CD14-positive monocyte (primary cell): ENCODE measurements around the gene USP46. TPM values are rescaled to one million over a fixed set of nuclear protein-coding genes. Genes with fewer than 3 reads are reported as not detected.

Experiments
- DNase-seq, 3 donors: peaks; one replicate each; pipeline ENCODE4 v3.0.0-alpha.2; 2011 to 2022
- H2AFZ ChIP-seq: 2 replicates; pipeline ENCODE4 v1.6.0; 2012; ENCODE audit warnings: mild to moderate bottlenecking, low read depth, low read length, inconsistent platforms; ENCODE audit not compliant: insufficient read depth, poor library complexity, severe bottlenecking
- H3K27ac ChIP-seq, 2 donors: 1 replicate in 1 of 2; 2 replicates in 1 of 2; pipeline ENCODE4 v1.5.1; 2012 to 2013; ENCODE audit warnings: low read length in 2 of 2, control low read depth in 1 of 2, inconsistent platforms in 1 of 2, low read depth in 1 of 2, mild to moderate bottlenecking in 1 of 2
- H3K27me3 ChIP-seq, 2 donors: one replicate each; pipeline versions ENCODE4 v1.6.0 to v1.6.1; 2011 to 2013; ENCODE audit warnings: low read length in 2 of 2; ENCODE audit not compliant: control insufficient read depth in 2 of 2, insufficient read depth in 2 of 2
- H3K36me3 ChIP-seq, 2 donors: replicated peaks in 1 of 2; 1 replicate in 1 of 2; 2 replicates in 1 of 2; pipeline versions ENCODE4 v1.5.1 to v1.6.1; 2012 to 2013; ENCODE audit warnings: low read length in 2 of 2, control low read depth in 1 of 2, inconsistent platforms in 1 of 2, mild to moderate bottlenecking in 1 of 2; ENCODE audit not compliant: insufficient read depth in 2 of 2, control insufficient read depth in 1 of 2
- H3K4me1 ChIP-seq, 2 donors: 1 replicate in 1 of 2; 2 replicates in 1 of 2; pipeline versions ENCODE4 v1.5.1 to v1.6.1; 2012 to 2013; ENCODE audit warnings: low read length in 2 of 2, control low read depth in 1 of 2, inconsistent platforms in 1 of 2, mild to moderate bottlenecking in 1 of 2, moderate library complexity in 1 of 2; ENCODE audit not compliant: insufficient read depth in 2 of 2, control insufficient read depth in 1 of 2
- H3K4me2 ChIP-seq: replicated peaks from 2 replicates; pipeline ENCODE3; 2012; ENCODE audit warnings: low read length, moderate library complexity, mild to moderate bottlenecking; ENCODE audit not compliant: poor library complexity, severe bottlenecking; ENCODE audit errors: extremely low read depth
- H3K4me3 ChIP-seq, 3 experiments: fragments of 200-600 bp in 1 of 3; sonication (generic) in 1 of 3; replicated peaks in 1 of 3; 1 replicate in 2 of 3; 2 replicates in 1 of 3; pipeline ENCODE4 v1.5.1; 2011 to 2013; ENCODE audit warnings: low read length in 3 of 3, mild to moderate bottlenecking in 3 of 3, control low read depth in 2 of 3, low read depth in 2 of 3, inconsistent platforms in 1 of 3, moderate library complexity in 1 of 3
- H3K79me2 ChIP-seq: 2 replicates; pipeline ENCODE4 v1.6.0; 2012; ENCODE audit warnings: mild to moderate bottlenecking, control low read depth, inconsistent platforms, low read length, moderate library complexity; ENCODE audit not compliant: insufficient read depth
- H3K9ac ChIP-seq: 2 replicates; pipeline ENCODE4 v1.6.0; 2017; ENCODE audit warnings: low read length, mild to moderate bottlenecking; ENCODE audit not compliant: insufficient read depth, poor library complexity, severe bottlenecking
- H3K9me3 ChIP-seq, 2 donors: replicated peaks in 1 of 2; 1 replicate in 1 of 2; 2 replicates in 1 of 2; pipeline versions ENCODE4 v1.5.1 to v1.6.1; 2012 to 2013; ENCODE audit warnings: low read length in 2 of 2, control low read depth in 1 of 2; ENCODE audit not compliant: control insufficient read depth in 1 of 2, insufficient read depth in 1 of 2
- H4K20me1 ChIP-seq: 2 replicates; pipeline ENCODE4 v1.6.0; 2012; ENCODE audit warnings: mild to moderate bottlenecking, low read length, control low read depth, moderate library complexity; ENCODE audit not compliant: insufficient read depth
- H3K27ac Mint-ChIP-seq, 7 donors: one replicate each; pipeline ENCODE4 v1.8.0; 2020; ENCODE audit warnings: mild to moderate bottlenecking in 7 of 7, mixed read lengths in 7 of 7, moderate library complexity in 6 of 7, inconsistent platforms in 2 of 7
- H3K27me3 Mint-ChIP-seq, 3 donors: one replicate each; pipeline ENCODE4 v1.8.0; 2021 to 2022; ENCODE audit warnings: low read depth in 3 of 3, mild to moderate bottlenecking in 3 of 3, mixed read lengths in 3 of 3, moderate library complexity in 3 of 3, inconsistent platforms in 1 of 3
- H3K36me3 Mint-ChIP-seq, 2 donors: one replicate each; pipeline ENCODE4 v1.8.0; 2020; ENCODE audit warnings: mixed read lengths in 2 of 2, inconsistent platforms in 1 of 2, mild to moderate bottlenecking in 1 of 2
- H3K4me1 Mint-ChIP-seq: one replicate; pipeline ENCODE4 v1.8.0; 2020; ENCODE audit warnings: mild to moderate bottlenecking, mixed read lengths
- H3K4me3 Mint-ChIP-seq, 2 donors: one replicate each; pipeline ENCODE4 v1.8.0; 2020; ENCODE audit warnings: mild to moderate bottlenecking in 2 of 2, mixed read lengths in 2 of 2, moderate library complexity in 1 of 2
- H3K9me3 Mint-ChIP-seq, 7 donors: one replicate each; pipeline ENCODE4 v1.8.0; 2020 to 2022; ENCODE audit warnings: mixed read lengths in 7 of 7, mild to moderate bottlenecking in 6 of 7, moderate library complexity in 6 of 7, inconsistent platforms in 2 of 7
- CTCF ChIP-seq: fragments of 200-600 bp; IDR thresholded peaks from one replicate; pipeline ENCODE4 v1.8.0; 2022; ENCODE audit warnings: antibody characterized with exemption, mild to moderate bottlenecking
- WGBS: methylation state at CpG from one replicate; pipeline ENCODE4 v1.1.5; 2013; ENCODE audit warnings: missing lambda C conversion rate; ENCODE audit not compliant: insufficient coverage; 5-methylcytosine and 5-hydroxymethylcytosine counted together
- intact Hi-C, 2 donors: fragments of 100-400 bp; cut with micrococcal nuclease; formaldehyde crosslinking; loops; one replicate each; pipeline versions ENCODE4 v1.15.0 to v1.15.1; 2023
- polyA plus RNA-seq, 3 donors: library from polyadenylated mRNA; depleted of rRNA in 1 of 3; unstranded in 2 of 3; stranded (reverse) in 1 of 3; fragments of 300-500 nt in 2 of 3; fragments of >200 nt in 1 of 3; fragmentation: Illumina TruSeq in 2 of 3; gene quantifications; 1 replicate in 2 of 3; 2 replicates in 1 of 3; pipeline ENCODE4 v1.2.3, GENCODE V29; 2012 to 2021

Gene USP46
- polyA plus RNA-seq, 3 donors: 2.3 to 3.9 (median 2.7) TPM

GRCh38 chr4:52664479-52664878, 5.4 kb upstream of the USP46 start:
- no peak for TF ChIP-seq CTCF
- no peaks in the 10 kb centered on the region for H3K79me2 ChIP-seq
- intact Hi-C loops: no loop called here

DNA sequence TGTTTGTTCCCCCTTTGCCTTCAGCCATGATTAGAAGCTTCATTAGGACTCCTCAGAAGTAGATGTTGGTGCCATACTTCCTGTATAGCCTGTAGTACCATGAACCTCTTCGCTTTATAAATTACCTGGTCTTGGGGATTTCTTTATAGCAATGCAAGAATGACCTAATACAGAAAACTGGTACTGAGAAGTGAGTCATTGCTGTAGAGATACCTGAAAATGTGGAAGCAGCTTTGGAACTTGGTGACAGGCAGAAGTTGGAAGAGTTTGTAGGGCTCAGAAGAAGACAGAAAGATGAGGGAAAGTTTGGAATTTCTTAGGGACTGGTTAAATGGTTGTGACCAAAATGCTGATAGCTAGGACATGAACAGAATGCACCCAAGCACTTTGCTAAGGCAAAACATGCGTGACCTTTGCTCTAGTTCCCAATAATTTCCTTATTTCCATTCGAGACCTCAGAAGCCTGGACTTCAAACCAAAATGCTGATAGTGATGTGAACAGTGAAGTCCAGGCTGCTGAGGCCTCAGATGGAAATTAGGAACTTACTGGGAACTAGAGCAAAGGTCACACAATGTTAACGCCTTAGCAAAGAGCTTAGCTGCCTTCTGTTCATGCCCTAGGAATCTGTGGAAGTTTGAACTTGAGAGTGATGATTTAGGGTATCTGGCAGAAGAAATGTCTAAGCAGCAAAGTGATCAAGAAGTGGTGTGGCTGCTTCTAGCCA, 3.0 kb upstream of the USP46 start:
- Mint-ChIP-seq H3K4me1 (peaks cover 26% of the 10 kb centered on the region), H3K9me3 (peaks cover 0 to 8% (median 2%) of the 10 kb centered on the region in 7 donors), H3K27me3 (peaks cover 7 to 18% (median 17%) of the 10 kb centered on the region in 3 donors), H3K27ac (no peak overlapping the region), H3K4me3 (no peak overlapping the region), H3K36me3 (peaks cover 0 to 14% of the 10 kb centered on the region in 2 donors)
- no peak overlapping the region for H2AFZ ChIP-seq
- peaks cover 2 to 4% of the 10 kb centered on the region in 2 donors for H3K27me3 ChIP-seq
- H3K79me2 ChIP-seq: peaks cover 4% of the 10 kb centered on the region
- H3K9ac ChIP-seq: no peak overlapping the region
- DNase-seq: no peak
- intact Hi-C loops: no loop called here
- WGBS: 95% methylated on average over 2 of the region's 4 CpGs
- H3K4me3 ChIP-seq: no peak overlapping the region
- TF ChIP-seq CTCF: no peak
- no peak overlapping the region for H3K4me2 ChIP-seq
- H3K9me3 ChIP-seq: no peaks in the 10 kb centered on the region
- no peaks in the 10 kb centered on the region for H3K36me3 ChIP-seq
- H3K4me1 ChIP-seq: peaks cover 11 to 18% of the 10 kb centered on the region in 2 donors
- no peaks in the 10 kb centered on the region for H4K20me1 ChIP-seq
- H3K27ac ChIP-seq: no peak overlapping the region

More at GRCh38 chr4:52664479-52664878, 5.4 kb upstream of the USP46 start:
- peaks cover 5 to 8% of the 10 kb centered on the region in 2 donors for H3K4me1 ChIP-seq
- H3K27ac ChIP-seq: no peak overlapping the region
- Mint-ChIP-seq H3K4me1 (peaks cover 14% of the 10 kb centered on the region), H3K27me3 (peaks cover 9 to 21% (median 11%) of the 10 kb centered on the region in 3 donors), H3K36me3 (peaks cover 0 to 14% of the 10 kb centered on the region in 2 donors), H3K27ac (no peak overlapping the region), H3K9me3 (peaks cover 0 to 8% (median 3%) of the 10 kb centered on the region in 7 donors), H3K4me3 (no peak overlapping the region)
- no peaks in the 10 kb centered on the region for H3K9me3 ChIP-seq
- DNase-seq: no peak
- H2AFZ ChIP-seq: no peak overlapping the region
- no peak overlapping the region for H3K4me2 ChIP-seq
- H3K36me3 ChIP-seq: no peaks in the 10 kb centered on the region
- peaks cover 2 to 4% of the 10 kb centered on the region in 2 donors for H3K27me3 ChIP-seq
- no peak overlapping the region for H3K9ac ChIP-seq
- H3K4me3 ChIP-seq: no peak overlapping the region
- no peaks in the 10 kb centered on the region for H4K20me1 ChIP-seq
